Measurements from ENCODE around the gene VAC14.

- TF ChIP-seq CTCF (conservative IDR thresholded peaks at IDR 0.05; ENCODE audit: low read depth, low read length) = no peak
- no peak for TF ChIP-seq EZH2 (IDR thresholded peaks at IDR 0.05; ENCODE audit: low read length, unreplicated experiment)
- TF ChIP-seq EZH2phosphoT487 (IDR thresholded peaks at IDR 0.05; ENCODE audit: borderline replicate concordance, low read length) = no peak
Observed at GRCh38 chr16:70781800-70782199, 19.2 kb downstream of the VAC14 start.
